ENCODE data around the gene SMC5. TPM values are rescaled to one million over a fixed set of nuclear protein-coding genes. Genes with fewer than 3 reads are reported as not detected.
A peak's percentile ranks its signal among the peaks of the same experiment; 100 is the strongest.

Gene SMC5
- total and polyA plus RNA-seq, 12 donors, result 6.9 to 16.4 (median 12.5) TPM

GRCh38 chr9:70392850-70393249 lies 134.1 kb downstream of the SMC5 start:
- TF ChIP-seq CTCF (IDR thresholded peaks at IDR 0.05), result no peak
- H3K4me3 ChIP-seq, result no peak overlapping the region
- ATAC-seq (peak in 7 of 8 donors; percentile 13 to 61 (median 40)), DNase-seq (no peak)
- H3K4me1 ChIP-seq, result peaks cover 36 to 100% (median 87%) of the 10 kb centered on the region in 9 donors
- intact Hi-C loops (cut with DNase I), result loop anchor here in 5 of 10 donors (5.0 to 10.0 kb wide), 4 partner anchors 36 to 51 kb away; no protein-coding TSS in a partner anchor
- peak overlapping the region in 9 of 10 donors; percentile 7 to 66 (median 31) for H3K27ac ChIP-seq
- 46 to 48% methylated on average over 3 of the region's 3 CpGs for WGBS, 2 donors
- H3K9me3 ChIP-seq, result no peaks in the 10 kb centered on the region
- peaks cover 0 to under 1% (median 0%) of the 10 kb centered on the region in 9 donors for H3K36me3 ChIP-seq
- no peaks in the 10 kb centered on the region for H3K27me3 ChIP-seq

- Histone ChIP-seq H3K36me3 (no peaks in the 10 kb centered on the region), H3K4me1 (peaks cover 46 to 100% (median 98%) of the 10 kb centered on the region in 9 donors), H3K27me3 (no peaks in the 10 kb centered on the region), H3K27ac (peak overlapping the region in 1 of 10 donors; percentile 4), H3K4me3 (no peak overlapping the region), H3K9me3 (no peaks in the 10 kb centered on the region)
- no peak for TF ChIP-seq CTCF (IDR thresholded peaks at IDR 0.05)
- no peak for ATAC-seq
- intact Hi-C loops (cut with DNase I), result loop anchor here in 1 of 10 donors (10.0 kb wide), 1 partner anchor 51 kb away; no protein-coding TSS in a partner anchor
- DNase-seq, result no peak
- 62 to 71% methylated on average over 6 of the region's 6 CpGs for WGBS, 2 donors
Measured at GRCh38 chr9:70395652-70396051, 136.9 kb downstream of the SMC5 start.

GRCh38 chr9:70398145-70398556 lies 139.4 kb downstream of the SMC5 start:
- Histone ChIP-seq H3K9me3 (no peaks in the 10 kb centered on the region), H3K4me1 (peaks cover 29 to 100% (median 98%) of the 10 kb centered on the region in 9 donors), H3K36me3 (no peaks in the 10 kb centered on the region), H3K27ac (peak overlapping the region in 9 of 10 donors; percentile 23 to 72 (median 50)), H3K27me3 (no peaks in the 10 kb centered on the region), H3K4me3 (no peak overlapping the region)
- WGBS, 2 donors, result 19 to 21% methylated on average over 4 of the region's 4 CpGs
- no peak for TF ChIP-seq CTCF (IDR thresholded peaks at IDR 0.05)
- intact Hi-C loops (cut with DNase I), result loop anchor here in 1 of 10 donors (10.0 kb wide), 1 partner anchor 53 kb away; no protein-coding TSS in a partner anchor
- ATAC-seq (peak; percentile 37 to 85 (median 54)), DNase-seq (no peak)

GRCh38 chr9:70399141-70399540 lies 140.4 kb downstream of the SMC5 start:
- H3K27ac ChIP-seq, result peak overlapping the region in 9 of 10 donors; percentile 24 to 72 (median 52)

More at GRCh38 chr9:70399141-70399540, 140.4 kb downstream of the SMC5 start:
- Histone ChIP-seq H3K4me3 (no peak overlapping the region), H3K4me1 (peaks cover 36 to 100% (median 99%) of the 10 kb centered on the region in 9 donors), H3K36me3 (no peaks in the 10 kb centered on the region), H3K9me3 (no peaks in the 10 kb centered on the region), H3K27me3 (no peaks in the 10 kb centered on the region)
- intact Hi-C loops (cut with DNase I), result loop anchor here in 1 of 10 donors (10.0 kb wide), 1 partner anchor 54 kb away; no protein-coding TSS in a partner anchor
- DNase-seq (no peak), ATAC-seq (no peak)
- TF ChIP-seq CTCF (IDR thresholded peaks at IDR 0.05), result no peak

All from heart right ventricle (tissue), 16 donors.